NCI-H82 treated with DMSO at 0.1 percent for 48 hours (cell line): ENCODE data around the gene MKNK2.

Source experiments
- DNase-seq: peaks from one replicate; lab custom pipeline; 2025; ENCODE audit not compliant: unreplicated experiment; lab: John Stamatoyannopoulos, UW

MKNK2 gene

DNA sequence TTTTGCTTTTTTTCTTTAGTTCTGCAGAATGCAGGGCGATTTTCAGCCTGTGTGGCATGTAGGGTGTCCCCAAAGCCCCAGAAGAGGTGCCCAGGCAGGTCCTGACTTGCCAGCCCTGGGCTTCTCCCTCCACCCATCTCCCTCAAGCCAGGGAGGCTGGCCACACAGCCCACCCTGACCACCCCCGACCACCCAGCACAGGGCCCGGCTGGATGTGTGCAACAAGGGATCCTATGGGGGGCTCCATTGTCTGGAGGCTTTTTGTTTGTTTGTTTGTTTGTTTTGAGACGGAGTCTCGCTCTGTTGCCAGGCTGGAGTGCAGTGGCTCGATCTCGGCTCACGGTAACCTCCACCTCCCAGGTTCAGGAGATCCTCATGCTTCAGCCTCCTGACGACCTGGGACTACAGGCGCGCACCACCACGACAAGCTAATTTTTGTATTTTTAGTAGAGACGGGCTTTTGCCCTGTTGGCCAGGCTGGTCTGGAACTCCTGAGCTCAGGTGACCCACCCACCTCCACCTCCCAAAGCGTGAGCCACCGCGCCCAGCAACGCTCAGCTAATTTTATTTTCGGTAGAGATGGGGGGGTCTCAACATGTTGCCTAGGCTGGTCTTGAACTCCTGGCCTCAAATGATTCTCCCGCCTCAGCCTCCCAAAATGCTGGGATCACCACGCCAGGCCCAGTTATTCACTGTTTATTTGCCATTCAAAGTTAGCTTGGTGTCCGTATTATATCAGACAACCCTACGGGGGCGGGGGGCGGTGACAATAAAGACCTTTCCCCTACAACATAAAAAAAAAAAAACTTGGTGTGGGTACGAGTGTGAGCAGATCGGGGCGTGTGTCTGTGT is 7.8 kb upstream of the MKNK2 start:
- no peak for DNase-seq

GRCh38 chr19:2057484-2058469 is 6.7 kb upstream of the MKNK2 start:
- no peak for DNase-seq

GRCh38 chr19:2056837-2057192 is 5.8 kb upstream of the MKNK2 start:
- no peak for DNase-seq

GRCh38 chr19:2055931-2056836 is 5.1 kb upstream of the MKNK2 start:
- DNase-seq: no peak

DNA sequence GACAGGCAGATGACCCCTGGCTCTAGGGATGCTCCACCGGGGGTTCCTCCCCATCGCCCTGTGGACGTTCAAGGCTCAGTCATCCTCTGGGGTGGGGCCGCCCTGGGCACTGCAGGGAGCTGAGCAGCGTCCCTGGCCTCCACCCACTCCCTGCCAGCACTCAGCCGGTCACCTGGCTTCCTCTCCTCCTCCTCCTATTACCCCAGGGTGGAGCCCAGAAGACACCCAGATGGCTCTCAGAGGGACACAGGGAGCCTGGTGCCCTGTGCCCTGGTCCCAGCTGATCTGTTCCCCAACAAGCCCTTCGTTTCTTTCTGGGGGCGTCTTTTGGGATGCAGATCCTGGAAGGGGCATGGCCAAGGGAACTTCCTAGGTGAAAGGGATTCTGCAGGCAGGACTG is 3.7 kb upstream of the MKNK2 start:
- no peak for DNase-seq

GRCh38 chr19:2053601-2054389 is 2.8 kb upstream of the MKNK2 start:
- DNase-seq: no peak

GRCh38 chr19:2051773-2052704 is 995 bp upstream of the MKNK2 start:
- no peak for DNase-seq

DNA sequence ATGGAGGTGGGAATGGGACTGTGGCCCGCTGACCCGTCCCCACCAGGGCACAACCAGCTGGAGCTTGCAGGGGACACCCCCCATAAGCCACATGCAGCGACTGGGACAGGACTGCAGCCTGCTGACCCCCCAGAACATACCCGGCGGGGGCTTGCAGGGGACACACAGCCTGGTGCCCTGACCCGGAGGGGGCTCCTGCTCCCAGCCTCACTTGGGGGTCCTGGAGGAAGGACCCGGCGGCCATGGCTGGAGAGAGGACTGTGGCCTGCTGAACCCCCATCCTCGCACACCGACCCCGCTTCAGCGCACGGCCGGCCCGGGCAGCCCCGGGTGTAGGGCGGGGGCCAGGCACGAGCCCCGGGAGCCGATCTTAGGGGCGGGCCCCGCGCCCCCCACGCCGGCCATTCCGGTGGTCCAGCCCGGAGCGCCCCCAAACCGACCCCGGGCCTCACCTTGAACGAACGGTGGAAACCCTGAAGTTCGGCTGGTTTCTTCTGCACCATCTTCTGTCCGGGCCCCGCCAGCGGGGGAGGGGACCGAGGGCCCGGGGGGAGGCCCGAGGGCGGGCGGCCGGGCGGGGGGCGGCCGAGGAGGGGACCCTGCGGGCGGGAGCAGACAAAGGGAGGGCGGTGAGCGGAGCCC is 574 bp downstream of the MKNK2 start:
- no peak for DNase-seq

GRCh38 chr19:2049741-2050348 is 1.2 kb downstream of the MKNK2 start:
- no peak for DNase-seq

- no peak for DNase-seq
Measured at GRCh38 chr19:2048959-2049740, 1.9 kb downstream of the MKNK2 start.

GRCh38 chr19:2048104-2048958 is 2.7 kb downstream of the MKNK2 start:
- no peak for DNase-seq

GRCh38 chr19:2047449-2048103 is 3.5 kb downstream of the MKNK2 start:
- no peak for DNase-seq

DNA sequence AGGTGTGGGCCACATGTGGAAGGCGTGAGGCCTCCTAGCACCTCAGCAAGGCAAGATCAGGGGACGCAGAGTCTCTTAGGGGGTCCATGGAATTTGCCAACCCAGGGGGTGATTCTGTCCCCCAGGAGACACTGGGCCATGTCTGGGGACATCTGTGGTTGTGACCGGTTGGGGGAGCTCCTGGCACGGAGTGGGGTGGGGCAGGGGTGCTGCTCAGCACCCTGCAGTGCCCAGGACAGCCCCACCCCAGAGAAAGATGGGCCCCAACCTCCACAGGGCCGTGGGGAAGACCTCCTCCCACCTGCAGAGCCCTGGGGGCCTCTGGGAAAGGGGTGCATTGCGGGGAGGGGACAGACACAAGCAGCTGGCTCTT is 4.0 kb downstream of the MKNK2 start:
- DNase-seq: no peak

GRCh38 chr19:2046046-2046907 is 4.8 kb downstream of the MKNK2 start:
- DNase-seq: no peak

DNA sequence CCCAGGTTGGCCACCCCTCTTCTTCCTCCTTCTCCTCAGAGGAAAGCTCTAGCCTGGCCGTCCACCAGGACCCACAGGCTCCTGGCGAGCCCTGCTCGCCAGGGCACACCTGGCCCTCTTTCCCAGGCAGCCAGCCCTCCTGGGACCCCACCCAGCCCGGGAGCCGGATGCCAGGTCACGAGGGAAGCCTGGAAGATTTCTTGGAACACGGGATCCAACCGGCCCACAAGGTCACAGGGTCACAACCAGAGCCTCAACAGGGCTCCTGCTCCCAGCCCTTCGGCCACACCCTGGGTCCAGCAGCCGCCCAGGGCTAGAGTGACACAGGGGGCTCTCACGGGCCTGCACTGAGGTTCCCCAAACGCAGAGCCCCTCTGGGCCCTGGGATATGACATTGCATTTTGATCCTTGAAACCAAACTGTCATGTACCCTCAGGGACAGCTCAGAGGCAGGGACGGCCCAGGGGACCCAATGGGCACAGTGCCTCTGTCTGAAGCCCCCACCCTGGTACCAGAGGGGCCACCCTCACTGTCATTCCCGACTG is 5.5 kb downstream of the MKNK2 start:
- DNase-seq: no peak
